Stomach (tissue), 9 donors: ENCODE data around the gene RNF123. TPM values are rescaled to one million over a fixed set of nuclear protein-coding genes. Genes with fewer than 3 reads are reported as not detected.

ENCODE experiments used
- DNase-seq, 2 donors: peaks; one replicate each; pipeline versions ENCODE4 v3.0.0 to v3.0.0-alpha.2; 2013 to 2019
- H3K27ac ChIP-seq, 5 donors: fragments of 200-600 bp in 4 of 5; sonication (generic) in 4 of 5; one replicate each; pipeline ENCODE4 v1.5.1; 2013 to 2019; ENCODE audit warnings: mild to moderate bottlenecking in 1 of 5, moderate library complexity in 1 of 5
- H3K27me3 ChIP-seq, 3 donors: fragments of 200-600 bp; sonication (generic); one replicate each; pipeline ENCODE4 v1.5.1; 2017 to 2019; ENCODE audit warnings: mixed run types in 1 of 3
- H3K36me3 ChIP-seq, 4 donors: fragments of 200-600 bp; sonication (generic); 1 replicate in 3 of 4; 2 replicates in 1 of 4; pipeline ENCODE4 v1.5.1; 2016 to 2019
- H3K4me1 ChIP-seq, 4 donors: fragments of 200-600 bp; sonication (generic); one replicate each; pipeline ENCODE4 v1.5.1; 2016 to 2019
- H3K4me3 ChIP-seq, 4 donors: fragments of 200-600 bp; sonication (generic) in 3 of 4; one replicate each; pipeline ENCODE4 v1.5.1; 2016 to 2019; ENCODE audit warnings: mild to moderate bottlenecking in 1 of 4
- H3K9me3 ChIP-seq, 4 donors: fragments of 200-600 bp; sonication (generic); one replicate each; pipeline ENCODE4 v1.5.1; 2016 to 2019
- EP300 ChIP-seq: sonication (generic); formaldehyde crosslinking; IDR thresholded peaks from one replicate; pipeline ENCODE4 v1.6.1; 2017; ENCODE audit warnings: antibody characterized with exemption
- POLR2A ChIP-seq, 4 donors: fragments of 450-650 bp; IDR thresholded peaks; one replicate each; pipeline ENCODE4 v1.6.1; 2016; ENCODE audit warnings: antibody characterized with exemption in 4 of 4, control low read depth in 2 of 4, mild to moderate bottlenecking in 1 of 4, moderate library complexity in 1 of 4
- POLR2AphosphoS5 ChIP-seq, 3 donors: sonication (generic); formaldehyde crosslinking; IDR thresholded peaks; one replicate each; pipeline ENCODE4 v1.6.1; 2016; ENCODE audit warnings: antibody characterized with exemption in 3 of 3
- WGBS, 5 donors: extraction: QIAGEN DNeasy Blood & Tissue Kit in 3 of 5; methylation state at CpG; one replicate each; pipeline versions ENCODE4 v1.1.5 to v1.1.7; 2013 to 2018; 5-methylcytosine and 5-hydroxymethylcytosine counted together
- intact Hi-C: fragments of 100-400 bp; cut with DNase I; formaldehyde crosslinking; loops from one replicate; pipeline ENCODE4 v1.15.1; 2023; ENCODE audit warnings: low total_unique reads
- polyA plus RNA-seq, 3 donors: library from polyadenylated mRNA; stranded (reverse); fragments of 200-250 nt; gene quantifications; one replicate each; pipeline ENCODE4 v1.2.3, GENCODE V29; 2013
- total RNA-seq, 5 donors: library from RNA; depleted of rRNA; stranded (reverse); fragments of >200 nt; gene quantifications; one replicate each; pipeline versions ENCODE4 v1.1.0 to v1.2.3, GENCODE V29; 2014 to 2016
- TF ChIP-seq, protein P1 (sequence below), 7 experiments: fragments of 450-650 bp in 4 of 7; fragments of 200-600 bp in 3 of 7; sonication (generic) in 3 of 7; IDR thresholded peaks; one replicate each; pipeline ENCODE4 v1.5.1; 2016 to 2019; ENCODE audit warnings: antibody characterized with exemption in 7 of 7, control low read depth in 2 of 7, mild to moderate bottlenecking in 1 of 7
- donor health status: healthy with polysubstance abuse.
- donor health status: Bipolar disorder and iron deficiency.
- donor health status: healthy.

RNF123 gene
- total and polyA plus RNA-seq, 8 donors: 18.1 to 75.4 (median 26.6) TPM

DNA sequence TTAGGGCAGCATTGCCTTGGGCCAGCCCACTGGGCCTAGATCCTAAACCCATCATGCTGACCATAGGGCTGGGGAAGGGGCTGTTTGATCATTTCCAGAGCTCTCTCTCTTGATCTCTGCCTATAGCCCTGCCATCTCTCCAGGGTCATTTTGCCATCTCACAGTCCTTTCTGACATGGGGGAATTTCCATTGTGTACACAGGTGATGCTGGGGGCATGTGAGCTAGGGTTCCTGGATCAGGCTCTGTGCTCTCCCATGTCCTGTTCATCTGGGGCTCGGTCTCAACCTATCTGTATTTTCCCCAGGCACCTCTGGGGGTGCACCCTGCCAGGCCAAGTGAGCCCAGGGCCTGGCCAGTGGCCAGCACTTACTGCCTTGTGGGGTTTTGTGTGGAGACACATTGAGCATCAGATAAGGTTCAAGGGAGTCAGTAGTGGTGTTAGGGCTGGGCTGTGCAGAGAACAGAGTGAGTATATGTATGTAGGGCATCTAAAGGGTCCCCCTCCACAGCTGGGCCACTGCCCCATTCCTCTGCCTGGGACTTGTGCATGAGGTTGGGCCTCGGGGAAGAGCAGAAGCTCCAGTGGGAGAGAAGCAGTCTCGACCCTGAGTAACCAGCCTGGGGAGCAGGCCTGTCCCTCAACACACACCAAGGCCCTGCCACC lies 40.9 kb upstream of the RNF123 start:
- no peaks in the 10 kb centered on the region for H3K36me3 ChIP-seq
- H3K9me3 ChIP-seq: no peaks in the 10 kb centered on the region
- WGBS, 5 donors: 65 to 79% (median 77%) methylated on average over 2 to 3 of the region's 3 CpGs
- TF ChIP-seq, protein P1, sequence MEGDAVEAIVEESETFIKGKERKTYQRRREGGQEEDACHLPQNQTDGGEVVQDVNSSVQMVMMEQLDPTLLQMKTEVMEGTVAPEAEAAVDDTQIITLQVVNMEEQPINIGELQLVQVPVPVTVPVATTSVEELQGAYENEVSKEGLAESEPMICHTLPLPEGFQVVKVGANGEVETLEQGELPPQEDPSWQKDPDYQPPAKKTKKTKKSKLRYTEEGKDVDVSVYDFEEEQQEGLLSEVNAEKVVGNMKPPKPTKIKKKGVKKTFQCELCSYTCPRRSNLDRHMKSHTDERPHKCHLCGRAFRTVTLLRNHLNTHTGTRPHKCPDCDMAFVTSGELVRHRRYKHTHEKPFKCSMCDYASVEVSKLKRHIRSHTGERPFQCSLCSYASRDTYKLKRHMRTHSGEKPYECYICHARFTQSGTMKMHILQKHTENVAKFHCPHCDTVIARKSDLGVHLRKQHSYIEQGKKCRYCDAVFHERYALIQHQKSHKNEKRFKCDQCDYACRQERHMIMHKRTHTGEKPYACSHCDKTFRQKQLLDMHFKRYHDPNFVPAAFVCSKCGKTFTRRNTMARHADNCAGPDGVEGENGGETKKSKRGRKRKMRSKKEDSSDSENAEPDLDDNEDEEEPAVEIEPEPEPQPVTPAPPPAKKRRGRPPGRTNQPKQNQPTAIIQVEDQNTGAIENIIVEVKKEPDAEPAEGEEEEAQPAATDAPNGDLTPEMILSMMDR (IDR thresholded peaks at IDR 0.05): no peak
- TF ChIP-seq EP300 (no peak), POLR2AphosphoS5 (IDR thresholded peaks at IDR 0.05) (no peak), POLR2A (IDR thresholded peaks at IDR 0.05) (no peak)
- intact Hi-C loops: no loop called here
- DNase-seq: no peak
- no peaks in the 10 kb centered on the region for H3K27me3 ChIP-seq
- peak overlapping the region in 1 of 5 donors; percentile 20 for H3K27ac ChIP-seq
- no peak overlapping the region for H3K4me3 ChIP-seq
- H3K4me1 ChIP-seq: peaks cover 0 to 8% (median 0%) of the 10 kb centered on the region in 4 donors

DNA sequence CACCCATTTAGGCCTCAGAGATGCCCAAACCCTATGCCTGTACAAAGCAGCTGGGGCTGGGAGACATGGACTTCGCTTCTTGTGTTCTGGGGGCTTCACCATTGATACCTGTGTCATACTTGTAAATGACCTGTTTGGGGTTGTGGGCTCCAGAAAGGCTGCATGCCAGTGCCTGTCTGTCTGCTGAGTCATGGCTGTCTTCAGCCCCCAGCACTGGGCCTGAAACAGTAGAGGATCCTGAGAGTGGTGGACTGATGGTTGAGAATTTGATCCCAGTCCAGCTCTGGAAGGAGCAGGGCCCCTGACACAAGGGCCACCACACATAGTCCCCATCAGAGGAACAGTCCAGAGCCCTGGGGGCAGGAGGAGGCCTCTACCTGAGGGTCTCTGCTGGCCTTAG lies 39.8 kb upstream of the RNF123 start:
- intact Hi-C loops: no loop called here
- TF ChIP-seq POLR2A (IDR thresholded peaks at IDR 0.05) (no peak), POLR2AphosphoS5 (IDR thresholded peaks at IDR 0.05) (no peak)
- H3K27me3 ChIP-seq: no peaks in the 10 kb centered on the region
- DNase-seq: no peak
- no peak overlapping the region for H3K4me3 ChIP-seq
- H3K4me1 ChIP-seq: peaks cover 0 to 8% (median 0%) of the 10 kb centered on the region in 4 donors
- no peak overlapping the region for H3K27ac ChIP-seq
- no peaks in the 10 kb centered on the region for H3K36me3 ChIP-seq
- no peaks in the 10 kb centered on the region for H3K9me3 ChIP-seq
- 90 to 100% (median 93%) methylated on average over 1 of the region's 1 CpG; no CpG with 5 or more reads in 1 of the 5 donors for WGBS, 5 donors

DNA sequence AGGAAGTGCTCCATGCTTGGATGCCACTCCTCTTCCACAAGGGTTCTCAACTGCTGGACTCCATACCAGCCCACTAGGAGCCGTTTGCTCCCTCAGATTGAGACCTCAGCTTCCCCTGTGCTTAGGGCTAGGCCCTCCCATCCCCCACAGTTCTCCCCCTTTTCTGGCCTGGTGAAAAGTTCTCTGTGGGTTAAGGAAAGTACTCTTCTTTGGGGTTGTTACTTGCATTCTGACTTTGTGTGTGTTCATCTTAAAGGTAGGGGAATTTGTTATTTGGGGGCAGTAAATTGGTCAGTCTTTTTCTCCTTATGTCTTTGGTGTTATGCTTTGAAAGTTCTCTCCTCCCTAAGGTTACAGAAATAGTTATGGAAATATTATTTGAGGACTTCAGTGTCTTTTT lies 39.2 kb upstream of the RNF123 start:
- Histone ChIP-seq H3K36me3 (no peaks in the 10 kb centered on the region), H3K4me1 (peaks cover 0 to 8% (median 0%) of the 10 kb centered on the region in 4 donors), H3K9me3 (no peaks in the 10 kb centered on the region), H3K27me3 (no peaks in the 10 kb centered on the region), H3K4me3 (no peak overlapping the region), H3K27ac (no peak overlapping the region)
- no peak for DNase-seq
- 65 to 92% (median 75%) methylated on average over 1 of the region's 1 CpG for WGBS, 5 donors
- intact Hi-C loops: no loop called here
- no peak for TF ChIP-seq POLR2AphosphoS5 (IDR thresholded peaks at IDR 0.05)
- no peak for TF ChIP-seq POLR2A (IDR thresholded peaks at IDR 0.05)
- no peak for TF ChIP-seq EP300
- TF ChIP-seq, protein P1 (IDR thresholded peaks at IDR 0.05): no peak

DNA sequence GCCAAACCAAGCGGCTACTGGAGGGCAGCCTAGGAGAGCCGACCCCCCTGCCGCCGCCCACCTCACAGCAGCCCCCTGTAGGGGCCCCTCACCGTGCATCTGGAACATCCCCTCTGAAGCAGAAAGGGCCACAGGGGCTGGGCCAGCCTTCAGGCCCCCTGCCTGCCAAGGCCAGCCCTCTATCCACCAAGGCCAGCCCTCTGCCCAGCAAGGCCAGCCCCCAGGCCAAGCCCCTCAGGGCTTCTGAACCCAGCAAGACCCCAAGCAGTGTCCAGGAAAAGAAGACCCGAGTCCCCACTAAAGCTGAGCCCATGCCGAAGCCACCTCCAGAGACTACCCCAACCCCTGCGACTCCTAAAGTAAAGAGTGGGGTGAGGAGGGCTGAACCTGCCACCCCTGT lies 38.7 kb upstream of the RNF123 start:
- DNase-seq: no peak
- Histone ChIP-seq H3K27ac (no peak overlapping the region), H3K4me1 (peaks cover 0 to 8% (median 0%) of the 10 kb centered on the region in 4 donors), H3K9me3 (no peaks in the 10 kb centered on the region), H3K36me3 (no peaks in the 10 kb centered on the region), H3K27me3 (no peaks in the 10 kb centered on the region), H3K4me3 (no peak overlapping the region)
- TF ChIP-seq POLR2AphosphoS5 (IDR thresholded peaks at IDR 0.05) (no peak), EP300 (no peak), POLR2A (IDR thresholded peaks at IDR 0.05) (no peak)
- TF ChIP-seq, protein P1 (IDR thresholded peaks at IDR 0.05): no peak
- intact Hi-C loops: no loop called here
- WGBS, 5 donors: 67 to 74% (median 71%) methylated on average over 8 of the region's 8 CpGs
